ENCODE results near the gene SLC2A10.

SLC2A10 gene

GRCh38 chr20:46715292-46715756 lies 5.9 kb downstream of the SLC2A10 start:
- TF ChIP-seq TOX (CRISPR knock-in tag; IDR thresholded peaks at IDR 0.05; ENCODE audit: borderline replicate concordance), result no peak
- TF ChIP-seq SNAI2 (CRISPR knock-in tag; IDR thresholded peaks at IDR 0.05), result no peak
- no peak for TF ChIP-seq ISL1 (CRISPR knock-in tag; IDR thresholded peaks at IDR 0.05)
- peak; percentile 89 for ATAC-seq

DNA sequence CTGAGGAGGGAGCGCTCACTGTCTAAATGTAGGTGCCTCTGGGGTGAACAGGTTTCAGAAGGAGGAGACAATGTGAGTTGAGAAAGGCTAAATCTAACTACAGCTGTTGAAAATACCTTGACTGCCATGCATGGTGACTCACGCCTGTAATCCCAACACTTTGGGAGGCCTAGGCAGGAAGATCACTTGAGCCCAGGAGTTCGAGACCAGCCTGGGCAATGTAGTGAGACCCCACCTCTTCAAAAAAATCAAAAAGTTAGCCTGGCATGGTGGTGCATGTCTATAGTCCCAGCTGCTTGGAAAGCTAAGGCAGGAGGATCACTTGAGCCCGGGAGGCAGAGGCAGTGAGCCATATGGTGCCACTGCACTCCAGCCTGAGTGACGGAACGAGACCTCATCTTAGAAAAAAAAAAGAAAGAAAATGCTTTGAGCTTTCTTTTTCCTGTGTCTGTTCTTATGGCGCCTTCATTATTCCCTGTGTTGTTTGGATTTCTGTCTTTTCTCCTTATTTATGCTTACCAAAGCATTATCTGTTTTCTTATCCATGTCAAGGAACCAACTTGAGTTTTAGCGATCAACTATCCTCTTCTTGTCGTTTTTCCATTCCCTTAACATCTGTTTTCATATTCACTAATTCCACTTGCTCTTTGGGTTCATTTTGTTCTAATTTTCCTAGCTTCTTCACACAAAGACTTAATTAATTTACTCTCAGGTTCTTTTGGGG lies 8.5 kb downstream of the SLC2A10 start:
- ATAC-seq, result no peak
- TF ChIP-seq ISL1 (CRISPR knock-in tag; IDR thresholded peaks at IDR 0.05) (no peak), GLIS3 (CRISPR knock-in tag; IDR thresholded peaks at IDR 0.05) (no peak), PPARA (CRISPR knock-in tag; IDR thresholded peaks at IDR 0.05; ENCODE audit: borderline replicate concordance) (no peak), BACH2 (CRISPR knock-in tag; IDR thresholded peaks at IDR 0.05; ENCODE audit: borderline replicate concordance) (no peak), RARB (CRISPR knock-in tag; IDR thresholded peaks at IDR 0.05) (no peak), ARNTL (CRISPR knock-in tag; IDR thresholded peaks at IDR 0.05; ENCODE audit: borderline replicate concordance, low read depth) (no peak), ZNF8 (CRISPR knock-in tag; IDR thresholded peaks at IDR 0.05) (no peak), ZC3H10 (CRISPR knock-in tag; IDR thresholded peaks at IDR 0.05) (no peak), OSR1 (CRISPR knock-in tag; IDR thresholded peaks at IDR 0.05) (no peak), ZFP30 (CRISPR knock-in tag; IDR thresholded peaks at IDR 0.05) (no peak), TOX (CRISPR knock-in tag; IDR thresholded peaks at IDR 0.05; ENCODE audit: borderline replicate concordance) (no peak), ESRRG (CRISPR knock-in tag; IDR thresholded peaks at IDR 0.05) (no peak)
- TF ChIP-seq, protein P1, sequence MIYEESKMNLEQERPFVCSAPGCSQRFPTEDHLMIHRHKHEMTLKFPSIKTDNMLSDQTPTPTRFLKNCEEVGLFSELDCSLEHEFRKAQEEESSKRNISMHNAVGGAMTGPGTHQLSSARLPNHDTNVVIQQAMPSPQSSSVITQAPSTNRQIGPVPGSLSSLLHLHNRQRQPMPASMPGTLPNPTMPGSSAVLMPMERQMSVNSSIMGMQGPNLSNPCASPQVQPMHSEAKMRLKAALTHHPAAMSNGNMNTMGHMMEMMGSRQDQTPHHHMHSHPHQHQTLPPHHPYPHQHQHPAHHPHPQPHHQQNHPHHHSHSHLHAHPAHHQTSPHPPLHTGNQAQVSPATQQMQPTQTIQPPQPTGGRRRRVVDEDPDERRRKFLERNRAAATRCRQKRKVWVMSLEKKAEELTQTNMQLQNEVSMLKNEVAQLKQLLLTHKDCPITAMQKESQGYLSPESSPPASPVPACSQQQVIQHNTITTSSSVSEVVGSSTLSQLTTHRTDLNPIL (CRISPR knock-in tag; IDR thresholded peaks at IDR 0.05; ENCODE audit: low read depth), result no peak
- TF ChIP-seq, protein P2, sequence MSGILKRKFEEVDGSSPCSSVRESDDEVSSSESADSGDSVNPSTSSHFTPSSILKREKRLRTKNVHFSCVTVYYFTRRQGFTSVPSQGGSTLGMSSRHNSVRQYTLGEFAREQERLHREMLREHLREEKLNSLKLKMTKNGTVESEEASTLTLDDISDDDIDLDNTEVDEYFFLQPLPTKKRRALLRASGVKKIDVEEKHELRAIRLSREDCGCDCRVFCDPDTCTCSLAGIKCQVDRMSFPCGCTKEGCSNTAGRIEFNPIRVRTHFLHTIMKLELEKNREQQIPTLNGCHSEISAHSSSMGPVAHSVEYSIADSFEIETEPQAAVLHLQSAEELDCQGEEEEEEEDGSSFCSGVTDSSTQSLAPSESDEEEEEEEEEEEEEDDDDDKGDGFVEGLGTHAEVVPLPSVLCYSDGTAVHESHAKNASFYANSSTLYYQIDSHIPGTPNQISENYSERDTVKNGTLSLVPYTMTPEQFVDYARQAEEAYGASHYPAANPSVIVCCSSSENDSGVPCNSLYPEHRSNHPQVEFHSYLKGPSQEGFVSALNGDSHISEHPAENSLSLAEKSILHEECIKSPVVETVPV (CRISPR knock-in tag; IDR thresholded peaks at IDR 0.05), result no peak

GRCh38 chr20:46720019-46720418 lies 10.6 kb downstream of the SLC2A10 start:
- no peak for ATAC-seq
- TF ChIP-seq CSDC2 (CRISPR knock-in tag; IDR thresholded peaks at IDR 0.05) (no peak), ESRRG (CRISPR knock-in tag; IDR thresholded peaks at IDR 0.05) (no peak), SNAI2 (CRISPR knock-in tag; IDR thresholded peaks at IDR 0.05) (no peak), ZNF70 (CRISPR knock-in tag; IDR thresholded peaks at IDR 0.05) (no peak), ARNTL (CRISPR knock-in tag; IDR thresholded peaks at IDR 0.05; ENCODE audit: borderline replicate concordance, low read depth) (no peak), BACH2 (CRISPR knock-in tag; IDR thresholded peaks at IDR 0.05; ENCODE audit: borderline replicate concordance) (no peak), ZFP30 (CRISPR knock-in tag; IDR thresholded peaks at IDR 0.05) (no peak), TSHZ2 (CRISPR knock-in tag; IDR thresholded peaks at IDR 0.05) (no peak), TCF4 (CRISPR knock-in tag; IDR thresholded peaks at IDR 0.05; ENCODE audit: borderline replicate concordance) (no peak), TOX (CRISPR knock-in tag; IDR thresholded peaks at IDR 0.05; ENCODE audit: borderline replicate concordance) (no peak), PATZ1 (CRISPR knock-in tag; IDR thresholded peaks at IDR 0.05; ENCODE audit: borderline replicate concordance) (no peak), ZNF565 (CRISPR knock-in tag; conservative IDR thresholded peaks at IDR 0.05; ENCODE audit: low read depth) (no peak), GLIS3 (CRISPR knock-in tag; IDR thresholded peaks at IDR 0.05) (no peak)
- TF ChIP-seq, protein P1 (CRISPR knock-in tag; IDR thresholded peaks at IDR 0.05; ENCODE audit: low read depth), result no peak
- TF ChIP-seq, protein P2 (CRISPR knock-in tag; IDR thresholded peaks at IDR 0.05), result no peak

Measured in SK-N-SH treated with all-trans-retinoic acid at 6 μM for 48 hours (cell line).